ENCODE measurements around the gene NXPE3.
A peak's percentile ranks its signal among the peaks of the same experiment; 100 is the strongest.
"Not testable (repeated sequence)": the region's sequence is repeated elsewhere in the genome, so short reads cannot be mapped to it uniquely, and the experiment has no call there.

Gene NXPE3

GRCh38 chr3:101779047-101779821 is at the start of gene NXPE3:
TSS of gene NXPE3 (plus strand) at chr3:101779211. CDS start at chr3:101785597, 6,386 bp downstream.
- Mint-ChIP-seq H3K9me3 (no peaks in the 10 kb centered on the region), H3K27me3 (ENCODE audit: low read depth) (peaks cover 3% of the 10 kb centered on the region), H3K27ac (peak within 1 kb of the TSS; percentile 75 to 86 (median 83)), H3K36me3 (ENCODE audit: low read depth) (peaks cover 10% of the 10 kb centered on the region), H3K4me1 (peaks cover 26% of the 10 kb centered on the region), H3K4me3 (peak within 1 kb of the TSS; percentile 88 to 99 (median 93))
- TF ChIP-seq CTCF (IDR thresholded peaks at IDR 0.05; ENCODE audit: unreplicated experiment in 3 of 3): no peak

GRCh38 chr3:101729586-101729985 is 49.4 kb upstream of the NXPE3 start:
- H3K9me3 Mint-ChIP-seq: peaks cover 9% of the 10 kb centered on the region
- no peak for TF ChIP-seq CTCF (IDR thresholded peaks at IDR 0.05; ENCODE audit: unreplicated experiment in 3 of 3)
- no peaks in the 10 kb centered on the region for H3K27me3 Mint-ChIP-seq (ENCODE audit: low read depth)
- no peak overlapping the region for H3K27ac Mint-ChIP-seq
- H3K4me1 Mint-ChIP-seq: peaks cover 6% of the 10 kb centered on the region
- H3K4me3 Mint-ChIP-seq: no peak overlapping the region
- H3K36me3 Mint-ChIP-seq (ENCODE audit: low read depth): peaks cover 67% of the 10 kb centered on the region

- no peak for TF ChIP-seq CTCF (IDR thresholded peaks at IDR 0.05; ENCODE audit: unreplicated experiment in 3 of 3)
- H3K4me3 Mint-ChIP-seq: no peak overlapping the region
Observed at GRCh38 chr3:101730839-101731238, 48.2 kb upstream of the NXPE3 start.

GRCh38 chr3:101732240-101732641 is 46.8 kb upstream of the NXPE3 start:
- Mint-ChIP-seq H3K4me1 (no peaks in the 10 kb centered on the region), H3K27ac (no peak overlapping the region), H3K4me3 (no peak overlapping the region), H3K27me3 (ENCODE audit: low read depth) (no peaks in the 10 kb centered on the region), H3K36me3 (ENCODE audit: low read depth) (peaks cover 87% of the 10 kb centered on the region), H3K9me3 (peaks cover 33% of the 10 kb centered on the region)
- no peak for TF ChIP-seq CTCF (IDR thresholded peaks at IDR 0.05; ENCODE audit: unreplicated experiment in 3 of 3)

More at GRCh38 chr3:101730839-101731238, 48.2 kb upstream of the NXPE3 start:
- peaks cover 79% of the 10 kb centered on the region for H3K36me3 Mint-ChIP-seq (ENCODE audit: low read depth)
- no peak overlapping the region for H3K27ac Mint-ChIP-seq
- H3K4me1 Mint-ChIP-seq: peaks cover 1% of the 10 kb centered on the region
- H3K9me3 Mint-ChIP-seq: peaks cover 20% of the 10 kb centered on the region
- H3K27me3 Mint-ChIP-seq (ENCODE audit: low read depth): no peaks in the 10 kb centered on the region

GRCh38 chr3:101735833-101736232 is 43.2 kb upstream of the NXPE3 start:
- no peak for TF ChIP-seq CTCF (IDR thresholded peaks at IDR 0.05; ENCODE audit: unreplicated experiment in 3 of 3)
- Mint-ChIP-seq H3K4me3 (no peak overlapping the region), H3K27ac (no peak overlapping the region), H3K9me3 (peaks cover 65% of the 10 kb centered on the region), H3K4me1 (no peaks in the 10 kb centered on the region), H3K27me3 (ENCODE audit: low read depth) (no peaks in the 10 kb centered on the region), H3K36me3 (ENCODE audit: low read depth) (peaks cover 97% of the 10 kb centered on the region)

- Mint-ChIP-seq H3K9me3 (peaks cover 59% of the 10 kb centered on the region), H3K36me3 (ENCODE audit: low read depth) (peaks cover 88% of the 10 kb centered on the region)
- H3K27ac Mint-ChIP-seq; H3K27me3 Mint-ChIP-seq (ENCODE audit: low read depth); H3K4me1 Mint-ChIP-seq; H3K4me3 Mint-ChIP-seq: not testable (repeated sequence)
Observed at GRCh38 chr3:101741914-101742313, 37.1 kb upstream of the NXPE3 start.

Measured in nephron (organoid).